ENCODE data around the gene ATXN7. TPM values are rescaled to one million over a fixed set of nuclear protein-coding genes. Genes with fewer than 3 reads are reported as not detected.
A peak's percentile ranks its signal among the peaks of the same experiment; 100 is the strongest.

ATXN7 gene
- total RNA-seq, 2 experiments from 2014 or later, result 289 to 304 TPM

- no peak overlapping the region for H3K4me3 Mint-ChIP-seq
- no peak overlapping the region for H3K27ac Mint-ChIP-seq
- no peak for TF ChIP-seq CTCF (IDR thresholded peaks at IDR 0.05)
- H3K9me3 Mint-ChIP-seq, result no peaks in the 10 kb centered on the region
- no peaks in the 10 kb centered on the region for H3K27me3 ChIP-seq (ENCODE audit: control insufficient read depth in 1 of 2, insufficient read depth in 2 of 2, low read length in 2 of 2)
- intact Hi-C loops (cut with DNase I, micrococcal nuclease), result loop anchor here in 1 of 2 experiments (2.0 kb wide), 2 partner anchors 15 to 59 kb away; partner anchors contain the start of gene PSMD6
- H3K36me3 ChIP-seq (ENCODE audit: insufficient read depth, low read length), result peaks cover 4% of the 10 kb centered on the region
- peaks cover 16% of the 10 kb centered on the region for H3K4me1 ChIP-seq (ENCODE audit: insufficient read depth, low read length)
- ATAC-seq (ENCODE audit: poor library complexity) (no peak), DNase-seq (no peak)
- ChIA-PET CTCF (interaction anchor here (0.6 to 13.2 kb wide), 3 partner anchors 16 to 45 kb away, joined by 4 to 168 read pairs (median 40); no protein-coding TSS in a partner anchor), POLR2A (interaction anchor here (1.4 to 11.2 kb wide), 2 partner anchors 16 to 44 kb away, joined by 5 to 270 read pairs; no protein-coding TSS in a partner anchor)
- H3K27ac ChIP-seq (ENCODE audit: low read depth in 1 of 2, low read length in 2 of 2), result no peak overlapping the region
- no peaks in the 10 kb centered on the region for H3K27me3 Mint-ChIP-seq
- H3K4me3 ChIP-seq (ENCODE audit: low read length), result no peak overlapping the region
- peaks cover 47% of the 10 kb centered on the region for H3K4me1 Mint-ChIP-seq (ENCODE audit: low read depth)
- peaks cover 11% of the 10 kb centered on the region for H3K36me3 Mint-ChIP-seq (ENCODE audit: low read depth)
- H3K9me3 ChIP-seq (ENCODE audit: control insufficient read depth in 1 of 2, insufficient read depth in 1 of 2, low read length in 2 of 2), result no peaks in the 10 kb centered on the region
These were observed 99.8 kb downstream of the ATXN7 start for GRCh38 chr3:63963496-63963895.

- H3K27ac ChIP-seq (ENCODE audit: low read depth in 1 of 2, low read length in 2 of 2), result peak overlapping the region in 1 of 2 donors; percentile 14
- no peak for DNase-seq
- H3K27me3 ChIP-seq (ENCODE audit: control insufficient read depth in 1 of 2, insufficient read depth in 2 of 2, low read length in 2 of 2), result no peaks in the 10 kb centered on the region
- Mint-ChIP-seq H3K36me3 (ENCODE audit: low read depth) (peaks cover 25% of the 10 kb centered on the region), H3K4me3 (no peak overlapping the region), H3K9me3 (no peaks in the 10 kb centered on the region), H3K4me1 (ENCODE audit: low read depth) (peaks cover 44% of the 10 kb centered on the region), H3K27ac (peak overlapping the region; percentile 94), H3K27me3 (no peaks in the 10 kb centered on the region)
- H3K4me1 ChIP-seq (ENCODE audit: insufficient read depth, low read length), result peaks cover 16% of the 10 kb centered on the region
- H3K4me3 ChIP-seq (ENCODE audit: low read length), result no peak overlapping the region
- intact Hi-C loops (cut with DNase I, micrococcal nuclease), result loop anchor here in 1 of 2 experiments (5.0 kb wide), 1 partner anchor 103 kb away; the partner anchor contains the start of genes ATXN7 and THOC7
- ChIA-PET CTCF (interaction anchor here (2.4 to 13.2 kb wide), 2 partner anchors 15 to 29 kb away, joined by 9 to 168 read pairs; no protein-coding TSS in a partner anchor), POLR2A (interaction anchor here (0.9 to 11.2 kb wide), 3 partner anchors 15 to 53 kb away, joined by 4 to 270 read pairs (median 5); no protein-coding TSS in a partner anchor)
- peaks cover 4% of the 10 kb centered on the region for H3K36me3 ChIP-seq (ENCODE audit: insufficient read depth, low read length)
- TF ChIP-seq CTCF (IDR thresholded peaks at IDR 0.05), result no peak
- H3K9me3 ChIP-seq (ENCODE audit: control insufficient read depth in 1 of 2, insufficient read depth in 1 of 2, low read length in 2 of 2), result no peaks in the 10 kb centered on the region
- no peak for ATAC-seq (ENCODE audit: poor library complexity)
These were observed 101.2 kb downstream of the ATXN7 start for GRCh38 chr3:63964681-63965485.

- no peak for TF ChIP-seq CTCF (IDR thresholded peaks at IDR 0.05)
- DNase-seq (no peak), ATAC-seq (ENCODE audit: poor library complexity) (no peak)
- Mint-ChIP-seq H3K27me3 (no peaks in the 10 kb centered on the region), H3K4me3 (no peak overlapping the region), H3K27ac (peak overlapping the region; percentile 94), H3K36me3 (ENCODE audit: low read depth) (peaks cover 33% of the 10 kb centered on the region), H3K9me3 (no peaks in the 10 kb centered on the region), H3K4me1 (ENCODE audit: low read depth) (peaks cover 48% of the 10 kb centered on the region)
- Histone ChIP-seq H3K36me3 (ENCODE audit: insufficient read depth, low read length) (peaks cover 4% of the 10 kb centered on the region), H3K9me3 (ENCODE audit: control insufficient read depth in 1 of 2, insufficient read depth in 1 of 2, low read length in 2 of 2) (no peaks in the 10 kb centered on the region), H3K4me3 (ENCODE audit: low read length) (no peak overlapping the region), H3K27ac (ENCODE audit: low read depth in 1 of 2, low read length in 2 of 2) (peak overlapping the region; percentile 73 to 85), H3K27me3 (ENCODE audit: control insufficient read depth in 1 of 2, insufficient read depth in 2 of 2, low read length in 2 of 2) (no peaks in the 10 kb centered on the region), H3K4me1 (ENCODE audit: insufficient read depth, low read length) (peaks cover 17% of the 10 kb centered on the region)
- ChIA-PET POLR2A (interaction anchor here (0.6 to 11.2 kb wide), 4 partner anchors 10 to 55 kb away, joined by 3 to 270 read pairs (median 24); partner anchors contain the start of gene SCAANT1), CTCF (interaction anchor here (0.9 to 13.2 kb wide), 4 partner anchors 14 to 65 kb away, joined by 5 to 168 read pairs (median 8); no protein-coding TSS in a partner anchor)
- intact Hi-C loops (cut with DNase I, micrococcal nuclease), result loop anchor here in 1 of 2 experiments (5.0 kb wide), 1 partner anchor 104 kb away; the partner anchor contains the start of genes ATXN7 and THOC7
These were observed 102.3 kb downstream of the ATXN7 start for GRCh38 chr3:63966007-63966406.

All from CD4-positive, alpha-beta T cell (primary cell).